ENCODE data around the gene NHS.
A peak's percentile ranks its signal among the peaks of the same experiment; 100 is the strongest.

NHS gene

GRCh38 chrX:17588303-17588702, 213.3 kb downstream of the NHS start:
- DNase-seq (ENCODE audit: low spot score): no peak

DNA sequence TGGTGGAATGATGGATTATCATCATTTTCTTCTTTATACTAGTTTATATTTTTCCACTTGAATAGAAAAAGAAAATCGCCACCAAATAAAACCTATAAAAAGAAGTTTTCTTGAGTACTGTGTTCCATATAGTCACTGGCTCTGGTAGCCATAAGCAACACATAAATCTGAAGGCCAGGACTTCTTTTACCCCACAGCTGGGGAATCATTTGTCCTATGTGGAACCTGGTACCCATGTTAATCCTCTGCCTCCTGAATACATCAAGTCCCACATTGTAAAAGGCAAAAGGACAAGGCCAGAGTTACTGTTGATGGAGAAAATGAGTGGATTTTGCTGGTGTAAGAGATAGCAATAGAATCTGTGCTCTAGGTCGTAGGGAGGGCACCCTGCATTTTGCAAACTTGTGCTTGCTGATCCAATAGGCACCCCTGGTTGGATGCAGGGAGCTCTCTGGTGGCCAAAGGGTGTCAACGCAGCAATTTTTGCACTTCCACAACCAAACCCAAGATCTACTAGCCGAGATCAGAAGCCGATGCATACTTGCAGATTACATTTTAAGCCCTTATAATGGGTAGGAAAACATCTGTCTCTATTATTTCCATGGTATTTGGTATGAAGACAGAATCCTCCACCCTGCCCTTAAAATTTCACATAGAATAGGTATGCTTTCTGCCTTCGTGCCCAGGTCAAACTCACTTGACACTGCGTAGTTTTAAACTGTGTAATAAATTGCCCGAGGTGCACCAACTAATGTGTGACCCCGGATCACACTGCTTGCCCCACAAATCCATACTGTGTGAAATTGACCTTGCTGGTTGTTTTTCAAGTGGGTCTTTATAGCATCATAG, 216.1 kb downstream of the NHS start:
- peak; percentile 64 for DNase-seq (ENCODE audit: low spot score)

GRCh38 chrX:17591741-17592110, 216.7 kb downstream of the NHS start:
- DNase-seq (ENCODE audit: low spot score): no peak

DNA sequence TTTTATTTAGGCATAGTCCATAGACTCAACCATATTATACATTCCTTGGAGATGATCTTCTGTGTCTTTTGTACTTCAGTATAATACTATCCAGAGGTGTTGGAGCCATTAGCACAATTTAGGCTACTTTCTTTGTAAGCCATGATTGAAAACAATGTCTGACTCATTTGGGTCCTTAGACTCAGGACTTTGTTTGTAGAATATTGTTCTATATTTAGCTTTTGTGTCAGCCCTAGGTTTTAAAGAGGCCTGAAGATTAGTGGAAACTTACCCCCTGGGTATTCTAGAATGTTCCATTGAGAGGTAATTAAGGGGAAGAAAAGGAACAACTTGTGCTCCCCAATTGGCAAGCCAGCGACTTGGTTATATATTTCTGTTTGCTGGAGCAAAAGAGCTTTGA, 217.1 kb downstream of the NHS start:
- DNase-seq (ENCODE audit: low spot score): no peak

GRCh38 chrX:17594693-17595092, 219.7 kb downstream of the NHS start:
- no peak for DNase-seq (ENCODE audit: low spot score)

DNA sequence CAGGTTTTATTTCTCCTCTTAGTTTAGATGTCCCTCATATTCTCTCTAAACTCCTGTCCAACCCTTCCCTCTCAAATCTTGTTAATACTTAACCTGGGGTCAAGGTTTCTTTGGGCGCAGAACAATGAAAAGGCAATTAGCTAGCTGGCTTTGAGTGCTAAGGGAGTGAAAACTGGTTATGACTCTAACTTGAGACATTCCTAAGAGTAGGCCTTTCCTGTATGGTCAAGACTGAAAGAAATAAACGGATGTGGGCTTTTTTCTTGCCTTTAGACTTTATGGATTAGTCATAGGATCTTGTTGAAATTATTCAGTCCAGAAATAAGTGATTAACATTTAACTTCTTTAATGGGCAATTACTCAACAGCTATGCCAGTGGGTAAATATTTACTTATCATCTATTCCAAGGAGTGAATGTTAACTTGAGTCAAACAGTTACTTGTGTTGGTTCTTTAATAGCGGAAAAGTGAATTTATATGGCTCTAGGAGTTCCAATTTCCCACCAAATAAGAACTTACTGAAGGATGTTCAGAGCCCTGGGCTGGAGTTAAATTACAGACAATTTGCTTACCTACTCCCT, 220.5 kb downstream of the NHS start:
- DNase-seq (ENCODE audit: low spot score): no peak

GRCh38 chrX:17596061-17596460, 221.1 kb downstream of the NHS start:
- DNase-seq (ENCODE audit: low spot score): no peak

DNA sequence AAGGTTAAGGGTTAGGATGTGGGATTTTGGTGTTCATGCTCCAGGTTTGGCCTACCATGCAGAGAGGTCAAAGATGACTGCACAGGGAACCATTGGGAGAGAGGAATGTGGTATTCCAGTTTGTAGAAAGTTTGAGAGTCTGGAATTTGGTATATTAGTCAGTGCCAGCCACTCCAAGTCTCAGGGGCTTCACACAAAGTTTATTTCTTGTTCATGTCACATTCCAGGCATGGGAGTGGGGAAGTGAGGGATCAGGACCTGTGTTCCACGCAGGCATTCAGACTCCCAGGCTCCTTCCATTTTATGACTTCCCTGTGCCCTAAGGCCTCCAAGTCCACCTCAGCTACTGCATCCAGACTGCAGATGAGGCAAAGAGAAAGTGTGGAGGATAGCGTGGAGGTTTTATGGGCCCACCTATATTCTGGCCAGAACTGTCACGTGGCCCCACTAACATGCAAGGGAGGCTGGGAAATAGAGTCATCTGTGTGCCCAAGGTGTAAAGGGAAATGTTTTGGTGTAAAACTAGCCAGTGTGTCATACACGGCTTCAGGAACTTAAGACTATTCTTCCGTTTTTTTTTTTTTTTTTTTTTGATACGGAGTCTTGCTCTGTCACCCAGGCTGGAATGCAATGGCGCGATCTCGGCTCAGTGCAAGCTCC, 221.7 kb downstream of the NHS start:
- no peak for DNase-seq (ENCODE audit: low spot score)

GRCh38 chrX:17597327-17597726, 222.3 kb downstream of the NHS start:
- no peak for DNase-seq (ENCODE audit: low spot score)

DNA sequence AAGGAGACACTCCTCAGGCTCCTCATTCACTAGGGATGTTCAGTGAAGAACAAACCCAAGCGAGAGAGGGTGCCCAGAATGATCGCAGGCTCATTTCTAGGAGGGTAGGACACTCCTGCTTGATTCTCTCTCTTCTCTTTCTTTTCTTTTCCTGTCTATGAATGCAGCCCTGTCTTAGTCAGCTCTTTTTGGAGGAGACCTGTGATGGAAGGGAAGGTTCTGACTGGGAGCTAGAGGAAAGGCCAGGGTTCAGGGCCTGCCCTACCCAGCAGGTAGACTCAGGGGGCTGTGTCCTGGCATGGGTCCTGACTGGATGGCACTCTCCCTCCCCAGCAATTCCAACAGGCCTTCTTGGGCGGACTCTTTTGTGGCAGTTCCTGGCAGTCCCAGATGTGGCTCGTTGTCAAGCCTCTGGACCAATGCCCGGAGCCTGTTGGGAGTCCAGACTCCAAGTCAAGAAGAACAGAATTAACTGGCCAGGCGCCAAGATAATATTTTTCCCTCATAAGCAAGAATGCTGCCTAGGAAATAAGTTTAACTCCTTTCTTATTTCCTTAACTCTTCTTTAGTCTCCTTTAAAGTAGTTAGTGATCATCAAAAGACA, 222.9 kb downstream of the NHS start:
- peak; percentile 5 for DNase-seq (ENCODE audit: low spot score)

GRCh38 chrX:17601441-17602200, 226.6 kb downstream of the NHS start:
- DNase-seq (ENCODE audit: low spot score): no peak

DNA sequence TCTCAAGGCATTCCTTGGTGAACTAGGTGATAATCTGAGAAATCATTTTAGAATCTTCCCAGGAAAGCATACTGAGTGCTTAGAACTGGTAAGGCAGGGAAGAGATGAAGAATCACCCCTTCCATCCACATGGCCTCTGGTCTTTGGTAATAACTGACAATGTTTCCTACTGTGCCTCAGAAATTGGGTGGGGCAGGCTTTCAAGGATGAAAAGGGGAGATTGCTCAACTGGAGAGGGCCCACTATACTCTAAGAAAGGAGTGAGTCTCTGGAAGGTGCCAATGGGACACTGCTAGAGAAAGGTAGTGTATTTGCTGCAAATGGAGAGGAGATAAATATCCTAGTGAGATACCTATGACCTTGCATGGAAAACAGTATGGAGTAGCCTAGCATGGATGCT, 227.2 kb downstream of the NHS start:
- no peak for DNase-seq (ENCODE audit: low spot score)

DNA sequence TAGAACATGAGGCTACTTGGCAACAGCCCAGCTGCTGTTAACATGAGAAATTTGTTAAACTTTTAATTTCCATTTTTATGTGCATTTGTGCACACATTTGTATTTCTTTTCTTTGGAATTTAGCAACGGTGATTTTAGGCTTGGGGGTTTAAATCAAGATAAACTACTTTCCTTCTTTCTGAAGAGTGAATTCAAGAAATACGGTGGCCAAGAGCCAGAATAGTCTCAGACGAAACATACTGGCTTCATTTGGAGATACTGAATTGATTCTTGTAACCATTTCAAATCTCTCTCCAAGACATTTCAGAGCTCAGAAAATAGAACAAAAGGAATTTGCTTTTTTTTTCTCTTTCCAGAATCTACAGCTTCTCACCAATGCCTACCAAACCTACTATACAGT, 228.2 kb downstream of the NHS start:
- DNase-seq (ENCODE audit: low spot score): no peak

GRCh38 chrX:17605676-17606075, 230.7 kb downstream of the NHS start:
- DNase-seq (ENCODE audit: low spot score): no peak

DNA sequence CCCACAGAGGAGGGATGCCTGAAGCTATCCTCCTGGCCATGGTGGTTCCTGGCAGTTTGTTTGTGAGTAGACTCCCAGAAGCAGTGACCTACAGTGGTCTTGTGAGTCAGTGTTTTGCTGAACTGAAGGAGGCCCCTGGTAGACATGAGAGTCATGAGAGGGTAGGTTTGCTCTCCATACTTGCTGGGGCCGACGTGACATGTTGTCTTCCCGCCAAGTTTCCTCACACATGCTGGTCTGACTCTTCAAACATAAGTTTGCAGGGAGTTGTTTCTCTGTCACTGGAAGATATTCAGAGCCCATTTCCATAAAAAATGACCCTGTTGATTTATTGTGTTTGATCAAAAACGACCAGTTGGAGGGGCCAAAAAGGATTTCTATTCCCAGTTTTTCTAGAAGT, 231.2 kb downstream of the NHS start:
- no peak for DNase-seq (ENCODE audit: low spot score)

- DNase-seq (ENCODE audit: low spot score): no peak
Observed at GRCh38 chrX:17608888-17609287, 233.9 kb downstream of the NHS start.

DNA sequence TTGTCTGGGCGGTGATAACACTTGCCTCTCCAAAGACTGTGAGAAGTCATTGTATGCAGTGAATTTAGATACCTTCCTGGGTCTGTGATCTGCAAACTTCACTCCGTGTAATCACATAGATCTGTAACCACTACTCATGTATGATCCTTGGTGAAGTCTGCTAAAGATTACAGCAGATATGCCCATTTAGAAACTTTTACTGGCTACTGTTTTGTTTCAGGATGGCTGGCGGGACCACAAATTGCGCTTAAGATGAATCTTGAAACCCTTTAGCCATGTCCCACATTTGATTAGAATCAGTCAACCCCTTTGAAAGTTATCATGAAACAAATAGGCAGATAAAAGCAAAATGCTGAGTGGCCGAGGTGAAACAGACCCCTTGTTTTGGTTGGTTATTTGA, 235.8 kb downstream of the NHS start:
- no peak for DNase-seq (ENCODE audit: low spot score)

DNA sequence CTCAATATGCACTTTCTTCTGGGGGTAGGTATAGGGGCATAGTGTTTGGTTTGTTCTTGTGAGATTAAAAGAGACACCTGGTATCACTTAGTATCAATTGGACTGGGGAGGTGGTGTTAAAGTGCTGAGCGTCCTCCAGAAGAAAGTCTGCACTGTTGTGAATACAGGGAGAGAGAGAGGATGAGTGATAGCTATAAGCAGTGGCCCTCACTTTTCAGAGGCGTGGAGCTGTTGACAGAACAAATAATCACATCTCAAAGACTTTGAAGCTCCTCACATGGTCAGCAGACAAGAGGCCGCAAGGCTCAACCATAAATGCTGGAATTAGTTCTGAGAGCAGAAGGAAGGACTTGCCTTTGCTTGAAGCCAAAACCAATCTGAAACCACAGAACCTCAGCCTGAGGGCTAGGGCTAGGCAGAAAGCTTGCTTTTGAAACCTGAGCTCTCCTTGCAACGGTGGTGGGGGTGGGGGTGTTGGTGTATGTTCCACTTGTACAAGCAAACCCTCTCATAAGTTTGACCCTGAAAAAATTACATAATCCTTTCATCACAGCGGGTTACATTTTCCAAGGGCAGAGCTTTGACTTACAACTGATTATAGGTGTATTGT, 239.1 kb downstream of the NHS start:
- no peak for DNase-seq (ENCODE audit: low spot score)

GRCh38 chrX:17616936-17617335, 241.9 kb downstream of the NHS start:
- no peak for DNase-seq (ENCODE audit: low spot score)

DNA sequence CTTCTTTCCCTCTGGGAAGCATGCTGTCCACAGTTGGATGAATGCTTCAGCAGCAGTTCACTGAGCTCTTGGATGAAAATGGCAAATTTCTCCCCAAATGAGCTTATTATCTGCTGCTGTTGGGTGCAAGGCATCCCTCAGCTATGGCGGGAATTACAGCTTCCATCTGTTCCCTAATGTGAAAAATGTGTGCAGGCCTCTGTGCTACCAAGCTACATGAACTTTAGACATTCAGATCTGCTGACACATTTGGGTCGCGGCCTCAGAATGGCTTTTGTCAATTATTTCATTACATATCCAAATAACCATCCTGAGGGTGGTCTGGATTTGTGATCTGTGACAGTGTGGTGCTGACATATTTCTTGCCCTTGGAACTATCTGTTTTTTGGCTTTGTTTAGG, 242.8 kb downstream of the NHS start:
- DNase-seq (ENCODE audit: low spot score): peak; percentile 24

GRCh38 chrX:17621566-17622270, 246.7 kb downstream of the NHS start:
- no peak for DNase-seq (ENCODE audit: low spot score)

Data from cerebellar cortex (tissue), 1 donor.